T-cell (primary cell): Measurements from ENCODE around the gene FBP2. TPM values are rescaled to one million over a fixed set of nuclear protein-coding genes. Genes with fewer than 3 reads are reported as not detected.

Experiments used
- ATAC-seq, 4 experiments: fragments of 200-7000 bp in 3 of 4; fragments of 150-1000 bp in 1 of 4; cut with Tn5 transposase; replicated peaks in 1 of 4; 1 replicate in 3 of 4; 2 replicates in 1 of 4; pipeline ENCODE4 v1.10.0; 2021; ENCODE audit warnings: moderate library complexity in 3 of 4, mild to moderate bottlenecking in 2 of 4, moderate number of reproducible peaks in 1 of 4
- CTCF ChIA-PET, 2 donors: fragments of 300-600 bp; sonication (Branson Sonifier 250); formaldehyde crosslinking; loops; one replicate each; lab custom pipeline; 2022; ENCODE audit warnings: antibody characterized with exemption in 2 of 2; lab: Charles Lee
- POLR2A ChIA-PET, 2 donors: fragments of 300-600 bp; sonication (Branson Sonifier 250); formaldehyde crosslinking; loops; one replicate each; lab custom pipeline; 2022; ENCODE audit warnings: antibody characterized with exemption in 2 of 2; lab: Charles Lee
- DNase-seq, 35 experiments: peaks; one replicate each; pipeline versions ENCODE4 v3.0.0 to v3.0.0-alpha.2; 2013 to 2023
- H3K27ac ChIP-seq: one replicate; pipeline ENCODE4 v1.5.1; 2013; ENCODE audit warnings: low read length
- H3K27me3 ChIP-seq, 2 experiments: replicated peaks in 1 of 2; 1 replicate in 1 of 2; 2 replicates in 1 of 2; pipeline versions ENCODE4 v1.6.1 to v1.7.0; 2013; ENCODE audit warnings: low read length in 1 of 2, mixed read lengths in 1 of 2; ENCODE audit not compliant: control insufficient read depth in 2 of 2, insufficient read depth in 2 of 2; ENCODE audit errors: extremely low read depth in 1 of 2
- H3K36me3 ChIP-seq, 2 donors: 1 replicate in 1 of 2; 2 replicates in 1 of 2; pipeline versions ENCODE4 v1.6.1 to v1.7.0; 2013; ENCODE audit warnings: low read length in 1 of 2; ENCODE audit not compliant: control insufficient read depth in 2 of 2, insufficient read depth in 1 of 2; ENCODE audit errors: extremely low read depth in 1 of 2
- H3K4me1 ChIP-seq, 2 experiments: 1 replicate in 1 of 2; 2 replicates in 1 of 2; pipeline versions ENCODE4 v1.6.1 to v1.7.0; 2013; ENCODE audit warnings: low read length in 2 of 2, mixed read lengths in 1 of 2; ENCODE audit not compliant: insufficient read depth in 2 of 2, control insufficient read depth in 1 of 2; ENCODE audit errors: extremely low read depth in 1 of 2
- H3K4me3 ChIP-seq, 2 donors: 1 replicate in 1 of 2; 2 replicates in 1 of 2; pipeline versions ENCODE4 v1.5.1 to v1.7.0; 2013; ENCODE audit warnings: mild to moderate bottlenecking in 2 of 2, low read length in 1 of 2, moderate library complexity in 1 of 2; ENCODE audit not compliant: control insufficient read depth in 1 of 2; ENCODE audit errors: extremely low read depth in 1 of 2
- H3K9me3 ChIP-seq: 2 replicates; pipeline ENCODE4 v1.7.0; 2013
- H3K27ac Mint-ChIP-seq, 2 donors: one replicate each; pipeline ENCODE4 v1.8.0; 2020 to 2021; ENCODE audit warnings: mild to moderate bottlenecking in 2 of 2, mixed read lengths in 2 of 2
- H3K27me3 Mint-ChIP-seq, 2 donors: one replicate each; pipeline ENCODE4 v1.8.0; 2021 to 2022; ENCODE audit warnings: mixed read lengths in 2 of 2
- H3K36me3 Mint-ChIP-seq: one replicate; pipeline ENCODE4 v1.8.0; 2021; ENCODE audit warnings: mixed read lengths
- H3K4me1 Mint-ChIP-seq, 3 donors: one replicate each; pipeline ENCODE4 v1.8.0; 2020 to 2022; ENCODE audit warnings: mixed read lengths in 3 of 3, mild to moderate bottlenecking in 1 of 3
- H3K4me3 Mint-ChIP-seq, 3 donors: one replicate each; pipeline ENCODE4 v1.8.0; 2020 to 2022; ENCODE audit warnings: mild to moderate bottlenecking in 3 of 3, mixed read lengths in 3 of 3, moderate library complexity in 3 of 3
- H3K9me3 Mint-ChIP-seq, 3 donors: one replicate each; pipeline ENCODE4 v1.8.0; 2020 to 2022; ENCODE audit warnings: mixed read lengths in 3 of 3
- WGBS: methylation state at CpG from one replicate; pipeline ENCODE4 v1.1.5; 2013; ENCODE audit warnings: missing lambda C conversion rate; ENCODE audit not compliant: insufficient coverage; 5-methylcytosine and 5-hydroxymethylcytosine counted together
- total RNA-seq, 35 experiments: library from RNA in 6 of 35; stranded (reverse) in 6 of 35; fragments of 120-200 nt in 1 of 35; gene quantifications; one replicate each; pipeline versions ENCODE4 v1.2.1 to v1.2.4 and lab custom pipeline; 2013 to 2026

The FBP2 gene
- total RNA-seq, 5 donors from 2014 or later (not counting 1 experiment from before 2014, with no cell fraction given) = not detected

- Mint-ChIP-seq H3K27me3 (peaks cover 2 to 3% of the 10 kb centered on the region in 2 donors), H3K36me3 (no peaks in the 10 kb centered on the region), H3K27ac (no peak overlapping the region), H3K9me3 (no peaks in the 10 kb centered on the region), H3K4me1 (no peaks in the 10 kb centered on the region), H3K4me3 (no peak overlapping the region)
- Histone ChIP-seq H3K36me3 (no peaks in the 10 kb centered on the region), H3K4me1 (no peaks in the 10 kb centered on the region), H3K27ac (no peak overlapping the region), H3K4me3 (no peak overlapping the region), H3K9me3 (no peaks in the 10 kb centered on the region), H3K27me3 (no peaks in the 10 kb centered on the region)
- WGBS = no CpG with 5 or more reads among the region's 4 CpGs
- ATAC-seq (no peak), DNase-seq (no peak)
- POLR2A ChIA-PET = no interaction called here
- CTCF ChIA-PET = no interaction called here
Measured at GRCh38 chr9:94517254-94517653, 76.4 kb downstream of the FBP2 start.

DNA sequence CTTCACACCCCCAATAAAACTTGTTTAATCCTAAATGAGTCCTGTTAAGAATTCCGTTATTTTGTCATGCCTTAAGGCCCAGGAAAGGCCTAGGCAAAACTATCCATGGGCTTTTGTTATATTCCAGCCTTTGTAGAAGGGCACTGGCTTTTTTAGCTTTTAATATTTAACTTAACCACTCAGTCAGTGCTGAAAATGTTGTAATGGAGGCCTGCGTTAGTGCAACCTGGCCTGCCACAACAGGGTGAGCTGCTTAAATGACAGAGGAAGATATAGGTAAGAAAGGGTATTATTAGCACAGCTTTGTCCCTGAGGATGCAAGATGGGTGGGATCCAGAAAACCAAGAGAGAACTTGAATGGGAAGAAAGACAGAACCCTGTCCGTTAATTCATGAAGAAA lies 78.9 kb downstream of the FBP2 start:
- H3K4me3 ChIP-seq = no peak overlapping the region
- Mint-ChIP-seq H3K4me1 (no peaks in the 10 kb centered on the region), H3K4me3 (no peak overlapping the region), H3K9me3 (no peaks in the 10 kb centered on the region), H3K36me3 (no peaks in the 10 kb centered on the region), H3K27me3 (peaks cover 1 to 4% of the 10 kb centered on the region in 2 donors), H3K27ac (no peak overlapping the region)
- CTCF ChIA-PET = no interaction called here
- no peaks in the 10 kb centered on the region for H3K9me3 ChIP-seq
- POLR2A ChIA-PET = no interaction called here
- ATAC-seq (no peak), DNase-seq (no peak)
- H3K27me3 ChIP-seq = peaks cover 0 to 5% of the 10 kb centered on the region in 2 experiments
- H3K4me1 ChIP-seq = no peaks in the 10 kb centered on the region
- H3K36me3 ChIP-seq = no peaks in the 10 kb centered on the region
- H3K27ac ChIP-seq = no peak overlapping the region
- WGBS = 100% methylated on average over 2 of the region's 3 CpGs

GRCh38 chr9:94511955-94512265 lies 81.7 kb downstream of the FBP2 start:
- CTCF ChIA-PET = interaction anchor here in 1 of 2 donors (0.7 kb wide), 1 partner anchor 12 kb away, joined by 4 read pairs; no protein-coding TSS in a partner anchor
- H3K27ac ChIP-seq = no peak overlapping the region
- H3K4me3 ChIP-seq = no peak overlapping the region
- H3K27me3 ChIP-seq = peaks cover 0 to 5% of the 10 kb centered on the region in 2 experiments
- DNase-seq (no peak), ATAC-seq (no peak)
- Mint-ChIP-seq H3K9me3 (no peaks in the 10 kb centered on the region), H3K4me3 (no peak overlapping the region), H3K27ac (no peak overlapping the region), H3K36me3 (no peaks in the 10 kb centered on the region), H3K27me3 (peaks cover 4 to 7% of the 10 kb centered on the region in 2 donors), H3K4me1 (no peaks in the 10 kb centered on the region)
- POLR2A ChIA-PET = no interaction called here
- no CpG with 5 or more reads among the region's 2 CpGs for WGBS
- H3K4me1 ChIP-seq = no peaks in the 10 kb centered on the region
- H3K9me3 ChIP-seq = no peaks in the 10 kb centered on the region
- H3K36me3 ChIP-seq = no peaks in the 10 kb centered on the region

DNA sequence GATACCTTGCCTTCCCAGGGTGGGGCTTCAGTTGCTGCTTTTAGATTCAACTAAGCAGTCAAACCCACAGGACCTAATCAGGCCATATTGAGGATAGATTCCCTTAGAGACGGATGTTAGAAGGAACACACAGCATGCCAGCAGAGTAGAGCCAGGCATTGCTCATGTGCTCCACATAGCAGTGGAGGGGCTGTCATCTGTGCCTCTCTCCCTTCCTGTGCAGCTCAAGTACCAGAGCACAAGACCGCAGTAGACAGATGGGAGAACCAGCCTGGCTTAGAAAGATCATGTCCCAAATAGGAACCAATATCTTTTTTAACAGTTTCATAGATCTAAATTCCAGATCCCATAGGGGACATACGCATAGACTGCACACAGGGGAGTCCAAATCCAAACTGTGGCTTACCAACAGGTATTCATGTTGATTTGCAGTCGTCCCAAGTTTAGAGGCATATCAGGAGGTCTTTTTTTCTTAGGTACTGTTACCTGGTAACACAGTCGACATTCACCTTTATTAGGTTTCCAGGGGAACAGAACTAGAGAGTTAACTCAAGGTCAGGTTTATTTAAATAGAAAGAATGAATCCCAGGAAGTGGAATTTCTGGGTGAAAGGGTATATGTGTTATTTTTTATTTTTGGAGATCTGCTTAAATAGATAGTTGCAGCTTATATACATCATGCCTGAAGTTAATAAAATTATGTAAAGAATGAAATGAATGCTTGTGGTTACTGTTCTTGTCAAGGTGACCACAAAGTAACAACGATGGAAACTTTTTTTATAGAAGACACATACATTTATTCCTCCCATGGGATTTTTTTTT lies 82.3 kb downstream of the FBP2 start:
- Histone ChIP-seq H3K4me3 (no peak overlapping the region), H3K9me3 (no peaks in the 10 kb centered on the region), H3K27me3 (peaks cover 0 to 5% of the 10 kb centered on the region in 2 experiments), H3K27ac (no peak overlapping the region), H3K36me3 (no peaks in the 10 kb centered on the region), H3K4me1 (no peaks in the 10 kb centered on the region)
- ATAC-seq = no peak
- 80% methylated on average over 3 of the region's 6 CpGs for WGBS
- Mint-ChIP-seq H3K4me3 (no peak overlapping the region), H3K27me3 (peaks cover 4 to 7% of the 10 kb centered on the region in 2 donors), H3K27ac (no peak overlapping the region), H3K9me3 (no peaks in the 10 kb centered on the region), H3K4me1 (no peaks in the 10 kb centered on the region), H3K36me3 (no peaks in the 10 kb centered on the region)
- POLR2A ChIA-PET = no interaction called here
- no peak for DNase-seq
- CTCF ChIA-PET = interaction anchor here in 1 of 2 donors (0.6 to 0.7 kb wide), 3 partner anchors 11 to 513 kb away, joined by 3 to 4 read pairs (median 4); no protein-coding TSS in a partner anchor

Other genes starting within 250 kb of the FBP2 start
- gene PCAT7, start 38.7 kb downstream of the FBP2 start, total RNA-seq = not detected
- gene FBP1, start 45.7 kb upstream of the FBP2 start, total RNA-seq = 1 to 10 TPM; 3.5 to 6.6 (median 3.8) TPM
- gene AOPEP, start 132.9 kb upstream of the FBP2 start, total RNA-seq = 10 to 100 TPM; 10.4 to 14.8 (median 11.3) TPM